Measurements from ENCODE around the gene PPEF1. TPM values are rescaled to one million over a fixed set of nuclear protein-coding genes. Genes with fewer than 3 reads are reported as not detected.
"Not testable (repeated sequence)": the region's sequence is repeated elsewhere in the genome, so short reads cannot be mapped to it uniquely, and the experiment has no call there.

The PPEF1 gene
- total and polyA plus RNA-seq, 7 experiments from 2014 or later: 0.12 to 0.72 (median 0.59) TPM; not detected in 3

- Histone ChIP-seq H3K4me3 (ENCODE audit: low read length) (no peak overlapping the region), H3K36me3 (ENCODE audit: control insufficient read depth in 2 of 3, insufficient read depth in 3 of 3, low read length in 3 of 3) (no peaks in the 10 kb centered on the region), H3K9me3 (ENCODE audit: control insufficient read depth in 2 of 3, low read length in 3 of 3) (no peaks in the 10 kb centered on the region), H3K4me1 (ENCODE audit: control insufficient read depth in 2 of 2, insufficient read depth in 2 of 2, low read length in 2 of 2) (no peaks in the 10 kb centered on the region), H3K27me3 (ENCODE audit: control insufficient read depth in 2 of 2, insufficient read depth in 2 of 2, low read length in 2 of 2) (no peaks in the 10 kb centered on the region), H3K27ac (ENCODE audit: low read depth, low read length) (no peak overlapping the region)
- H3K4me1 Mint-ChIP-seq: no peaks in the 10 kb centered on the region
- CTCF ChIA-PET: no interaction called here
- DNase-seq: no peak
- H3K36me3 Mint-ChIP-seq: no peaks in the 10 kb centered on the region
- ATAC-seq: no peak
- no peaks in the 10 kb centered on the region for H3K27me3 Mint-ChIP-seq
- no peak overlapping the region for H3K4me3 Mint-ChIP-seq
- peaks cover 0 to 3% (median 0%) of the 10 kb centered on the region in 11 donors for H3K9me3 Mint-ChIP-seq
- no peak overlapping the region for H3K27ac Mint-ChIP-seq
- POLR2A ChIA-PET: no interaction called here
- intact Hi-C loops (cut with micrococcal nuclease): no loop called here
These were observed 50.8 kb downstream of the PPEF1 start for GRCh38 chrX:18757956-18758932.

- no peak for DNase-seq
These were observed 54.3 kb downstream of the PPEF1 start for GRCh38 chrX:18761750-18762149.

GRCh38 chrX:18763106-18763505 lies 55.7 kb downstream of the PPEF1 start:
- POLR2A ChIA-PET; DNase-seq; H3K36me3 Mint-ChIP-seq; H3K9me3 ChIP-seq (ENCODE audit: control insufficient read depth in 2 of 3, low read length in 3 of 3); H3K4me1 Mint-ChIP-seq; H3K4me3 ChIP-seq (ENCODE audit: low read length); H3K27ac ChIP-seq (ENCODE audit: low read depth, low read length); H3K27me3 Mint-ChIP-seq; H3K27ac Mint-ChIP-seq; CTCF ChIA-PET; ATAC-seq; H3K4me1 ChIP-seq (ENCODE audit: control insufficient read depth in 2 of 2, insufficient read depth in 2 of 2, low read length in 2 of 2); H3K9me3 Mint-ChIP-seq; H3K27me3 ChIP-seq (ENCODE audit: control insufficient read depth in 2 of 2, insufficient read depth in 2 of 2, low read length in 2 of 2); H3K36me3 ChIP-seq (ENCODE audit: control insufficient read depth in 2 of 3, insufficient read depth in 3 of 3, low read length in 3 of 3); intact Hi-C loops (cut with micrococcal nuclease); H3K4me3 Mint-ChIP-seq: not testable (repeated sequence)

More at GRCh38 chrX:18761750-18762149, 54.3 kb downstream of the PPEF1 start:
- H3K4me1 Mint-ChIP-seq: peaks cover 0 to 4% (median 0%) of the 10 kb centered on the region in 7 donors
- Histone ChIP-seq H3K4me3 (ENCODE audit: low read length) (no peak overlapping the region), H3K27ac (ENCODE audit: low read depth, low read length) (no peak overlapping the region), H3K36me3 (ENCODE audit: control insufficient read depth in 2 of 3, insufficient read depth in 3 of 3, low read length in 3 of 3) (no peaks in the 10 kb centered on the region), H3K9me3 (ENCODE audit: control insufficient read depth in 2 of 3, low read length in 3 of 3) (no peaks in the 10 kb centered on the region), H3K27me3 (ENCODE audit: control insufficient read depth in 2 of 2, insufficient read depth in 2 of 2, low read length in 2 of 2) (no peaks in the 10 kb centered on the region), H3K4me1 (ENCODE audit: control insufficient read depth in 2 of 2, insufficient read depth in 2 of 2, low read length in 2 of 2) (no peaks in the 10 kb centered on the region)
- no peak overlapping the region for H3K27ac Mint-ChIP-seq
- ChIA-PET CTCF (no interaction called here), POLR2A (no interaction called here)
- H3K4me3 Mint-ChIP-seq: no peak overlapping the region
- no peaks in the 10 kb centered on the region for H3K27me3 Mint-ChIP-seq
- intact Hi-C loops (cut with micrococcal nuclease): no loop called here
- no peak for ATAC-seq
- no peaks in the 10 kb centered on the region for H3K36me3 Mint-ChIP-seq
- peaks cover 0 to 3% (median 0%) of the 10 kb centered on the region in 11 donors for H3K9me3 Mint-ChIP-seq

- Histone ChIP-seq H3K36me3 (ENCODE audit: control insufficient read depth in 2 of 3, insufficient read depth in 3 of 3, low read length in 3 of 3) (no peaks in the 10 kb centered on the region), H3K4me3 (ENCODE audit: low read length) (no peak overlapping the region), H3K27ac (ENCODE audit: low read depth, low read length) (no peak overlapping the region), H3K27me3 (ENCODE audit: control insufficient read depth in 2 of 2, insufficient read depth in 2 of 2, low read length in 2 of 2) (no peaks in the 10 kb centered on the region), H3K4me1 (ENCODE audit: control insufficient read depth in 2 of 2, insufficient read depth in 2 of 2, low read length in 2 of 2) (no peaks in the 10 kb centered on the region), H3K9me3 (ENCODE audit: control insufficient read depth in 2 of 3, low read length in 3 of 3) (no peaks in the 10 kb centered on the region)
- ChIA-PET POLR2A (no interaction called here), CTCF (no interaction called here)
- no peaks in the 10 kb centered on the region for H3K4me1 Mint-ChIP-seq
- ATAC-seq (no peak), DNase-seq (no peak)
- intact Hi-C loops (cut with micrococcal nuclease): no loop called here
- no peak overlapping the region for H3K4me3 Mint-ChIP-seq
- H3K27ac Mint-ChIP-seq: no peak overlapping the region
- peaks cover 0 to 14% (median 0%) of the 10 kb centered on the region in 11 donors for H3K9me3 Mint-ChIP-seq
- H3K27me3 Mint-ChIP-seq: no peaks in the 10 kb centered on the region
- H3K36me3 Mint-ChIP-seq: peaks cover 0 to 7% (median 0%) of the 10 kb centered on the region in 5 donors
These were observed 61.9 kb downstream of the PPEF1 start for GRCh38 chrX:18769364-18769763.

GRCh38 chrX:18769812-18770573 lies 62.5 kb downstream of the PPEF1 start:
- Histone ChIP-seq H3K27ac (ENCODE audit: low read depth, low read length) (no peak overlapping the region), H3K36me3 (ENCODE audit: control insufficient read depth in 2 of 3, insufficient read depth in 3 of 3, low read length in 3 of 3) (no peaks in the 10 kb centered on the region), H3K27me3 (ENCODE audit: control insufficient read depth in 2 of 2, insufficient read depth in 2 of 2, low read length in 2 of 2) (no peaks in the 10 kb centered on the region), H3K9me3 (ENCODE audit: control insufficient read depth in 2 of 3, low read length in 3 of 3) (no peaks in the 10 kb centered on the region), H3K4me1 (ENCODE audit: control insufficient read depth in 2 of 2, insufficient read depth in 2 of 2, low read length in 2 of 2) (no peaks in the 10 kb centered on the region), H3K4me3 (ENCODE audit: low read length) (no peak overlapping the region)
- no peaks in the 10 kb centered on the region for H3K27me3 Mint-ChIP-seq
- H3K4me1 Mint-ChIP-seq: no peaks in the 10 kb centered on the region
- H3K9me3 Mint-ChIP-seq: peaks cover 0 to 20% (median 0%) of the 10 kb centered on the region in 11 donors
- intact Hi-C loops (cut with micrococcal nuclease): no loop called here
- H3K36me3 Mint-ChIP-seq: peaks cover 0 to 7% (median 0%) of the 10 kb centered on the region in 5 donors
- DNase-seq (no peak), ATAC-seq (no peak)
- no peak overlapping the region for H3K27ac Mint-ChIP-seq
- H3K4me3 Mint-ChIP-seq: no peak overlapping the region
- ChIA-PET POLR2A (no interaction called here), CTCF (no interaction called here)

GRCh38 chrX:18789916-18790315 lies 82.5 kb downstream of the PPEF1 start:
- peaks cover 0 to 4% (median 0%) of the 10 kb centered on the region in 7 donors for H3K4me1 Mint-ChIP-seq
- no peaks in the 10 kb centered on the region for H3K27me3 ChIP-seq (ENCODE audit: control insufficient read depth in 2 of 2, insufficient read depth in 2 of 2, low read length in 2 of 2)
- DNase-seq: no peak
- H3K27me3 Mint-ChIP-seq: no peaks in the 10 kb centered on the region
- no peak for ATAC-seq
- H3K36me3 Mint-ChIP-seq: no peaks in the 10 kb centered on the region
- no peak overlapping the region for H3K27ac ChIP-seq (ENCODE audit: low read depth, low read length)
- H3K4me3 Mint-ChIP-seq: no peak overlapping the region
- CTCF ChIA-PET: no interaction called here
- no peaks in the 10 kb centered on the region for H3K9me3 ChIP-seq (ENCODE audit: control insufficient read depth in 2 of 3, low read length in 3 of 3)
- H3K9me3 Mint-ChIP-seq: peaks cover 0 to 6% (median 0%) of the 10 kb centered on the region in 11 donors
- H3K4me3 ChIP-seq (ENCODE audit: low read length): no peak overlapping the region
- H3K27ac Mint-ChIP-seq: no peak overlapping the region
- H3K36me3 ChIP-seq (ENCODE audit: control insufficient read depth in 2 of 3, insufficient read depth in 3 of 3, low read length in 3 of 3): no peaks in the 10 kb centered on the region
- intact Hi-C loops (cut with micrococcal nuclease): no loop called here
- POLR2A ChIA-PET: no interaction called here
- no peaks in the 10 kb centered on the region for H3K4me1 ChIP-seq (ENCODE audit: control insufficient read depth in 2 of 2, insufficient read depth in 2 of 2, low read length in 2 of 2)
